GM18873 (cell line): ENCODE measurements around the gene CSTF2T.
A peak's percentile ranks its signal among the peaks of the same experiment; 100 is the strongest.

Experiments
- ATAC-seq: cut with Tn5 transposase; IDR thresholded peaks from one replicate; pipeline ENCODE4 v1.9.1; 2021; ENCODE audit warnings: mild to moderate bottlenecking, moderate library complexity, moderate number of reproducible peaks; ENCODE audit not compliant: unreplicated experiment, low FRiP score

Gene CSTF2T, protein sequence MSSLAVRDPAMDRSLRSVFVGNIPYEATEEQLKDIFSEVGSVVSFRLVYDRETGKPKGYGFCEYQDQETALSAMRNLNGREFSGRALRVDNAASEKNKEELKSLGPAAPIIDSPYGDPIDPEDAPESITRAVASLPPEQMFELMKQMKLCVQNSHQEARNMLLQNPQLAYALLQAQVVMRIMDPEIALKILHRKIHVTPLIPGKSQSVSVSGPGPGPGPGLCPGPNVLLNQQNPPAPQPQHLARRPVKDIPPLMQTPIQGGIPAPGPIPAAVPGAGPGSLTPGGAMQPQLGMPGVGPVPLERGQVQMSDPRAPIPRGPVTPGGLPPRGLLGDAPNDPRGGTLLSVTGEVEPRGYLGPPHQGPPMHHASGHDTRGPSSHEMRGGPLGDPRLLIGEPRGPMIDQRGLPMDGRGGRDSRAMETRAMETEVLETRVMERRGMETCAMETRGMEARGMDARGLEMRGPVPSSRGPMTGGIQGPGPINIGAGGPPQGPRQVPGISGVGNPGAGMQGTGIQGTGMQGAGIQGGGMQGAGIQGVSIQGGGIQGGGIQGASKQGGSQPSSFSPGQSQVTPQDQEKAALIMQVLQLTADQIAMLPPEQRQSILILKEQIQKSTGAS

DNA sequence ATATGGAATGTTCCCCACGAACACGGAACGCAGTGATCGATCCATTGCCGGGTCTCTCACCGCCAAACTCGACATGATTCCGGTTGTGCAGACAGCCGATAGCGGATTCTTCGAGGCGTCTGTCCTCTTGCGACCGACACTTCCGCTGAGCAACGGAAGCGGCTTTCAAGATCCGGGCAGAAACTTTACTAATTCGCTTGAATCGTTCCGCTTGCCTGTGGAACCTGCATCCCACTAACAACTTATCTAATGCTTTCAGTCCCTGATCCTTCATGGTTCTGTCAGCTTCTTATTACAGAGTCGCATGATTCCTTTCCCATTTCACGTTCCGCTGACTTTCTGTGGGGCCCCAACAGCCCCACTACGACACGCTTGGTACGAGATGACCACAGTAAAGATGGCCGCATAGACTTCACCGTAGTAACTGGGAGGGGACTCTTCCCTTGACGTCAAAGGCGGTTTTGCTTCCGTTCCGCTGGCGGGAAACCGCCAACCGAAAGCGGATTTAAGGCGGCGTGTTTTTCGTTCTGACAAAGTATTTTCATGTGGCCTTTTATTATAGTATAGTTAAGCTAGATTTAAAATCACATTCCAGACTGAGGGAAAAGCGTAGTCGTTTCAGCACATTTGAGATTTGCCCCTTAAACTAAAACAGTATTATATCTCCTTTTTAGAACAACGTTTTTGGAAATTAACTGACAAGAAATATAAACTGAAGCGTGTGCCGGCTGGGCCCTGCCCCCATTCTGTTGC lies at the start of gene CSTF2T:
CSTF2T (minus strand) TSS at position 121 of the 753 bp plus-strand sequence; CDS start at position 75, 46 bp downstream.
- peak; percentile 89 for ATAC-seq

DNA sequence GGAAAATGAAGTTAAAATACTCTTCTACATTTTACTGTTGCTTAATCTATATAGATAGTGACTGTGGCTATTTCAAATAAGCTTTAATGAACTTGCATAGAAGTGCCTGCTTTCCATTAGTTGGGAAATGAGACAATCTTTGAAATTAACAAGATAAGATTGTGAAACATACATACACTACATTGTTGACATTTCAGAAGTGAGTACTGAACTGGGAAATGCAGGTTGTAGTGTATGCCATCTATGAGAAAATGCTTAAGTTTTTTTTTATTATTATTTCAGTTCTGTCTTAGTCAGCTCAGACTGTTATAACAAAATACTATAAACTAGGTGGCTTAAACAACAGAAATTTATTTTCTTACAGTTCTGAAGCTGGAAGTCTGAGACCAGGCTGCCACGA lies 49.6 kb upstream of the CSTF2T start:
- ATAC-seq, result no peak

DNA sequence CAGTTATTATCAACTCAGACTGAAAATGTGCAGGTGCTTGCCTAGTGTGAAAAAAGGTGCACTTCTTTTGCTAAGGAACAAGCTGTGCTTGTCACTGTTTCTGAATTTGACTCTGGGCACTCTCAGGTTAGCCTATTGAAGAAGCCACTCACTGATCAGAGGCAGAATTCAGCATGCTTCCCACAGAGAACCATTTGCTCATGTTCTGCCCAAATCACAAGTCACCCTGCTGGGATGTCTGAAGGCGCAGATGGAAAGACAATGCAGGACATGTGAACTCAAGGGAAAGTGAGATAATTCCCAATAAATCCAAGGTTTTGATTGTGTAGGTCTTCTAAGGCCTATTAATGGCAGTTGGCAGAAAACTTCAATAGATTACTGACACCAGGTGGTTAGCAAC lies 47.8 kb upstream of the CSTF2T start:
- no peak for ATAC-seq

DNA sequence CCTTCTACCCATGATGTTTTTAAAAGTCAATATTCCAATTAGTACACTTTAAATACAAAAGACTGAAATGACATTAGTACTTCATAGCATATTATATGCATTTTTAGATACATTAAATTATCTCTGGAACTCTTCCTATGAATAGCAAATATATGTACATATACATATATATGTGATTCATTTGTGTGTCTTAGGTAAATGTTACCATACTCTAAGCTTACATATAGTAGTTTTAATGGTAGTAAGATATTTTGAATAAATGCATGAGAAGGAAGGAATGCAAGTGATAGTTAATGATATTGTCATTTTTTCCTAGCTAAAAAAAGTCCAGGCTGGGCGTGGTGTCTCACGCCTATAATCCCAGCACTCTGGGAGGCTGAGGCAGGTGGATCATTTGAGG lies 46.0 kb upstream of the CSTF2T start:
- no peak for ATAC-seq

DNA sequence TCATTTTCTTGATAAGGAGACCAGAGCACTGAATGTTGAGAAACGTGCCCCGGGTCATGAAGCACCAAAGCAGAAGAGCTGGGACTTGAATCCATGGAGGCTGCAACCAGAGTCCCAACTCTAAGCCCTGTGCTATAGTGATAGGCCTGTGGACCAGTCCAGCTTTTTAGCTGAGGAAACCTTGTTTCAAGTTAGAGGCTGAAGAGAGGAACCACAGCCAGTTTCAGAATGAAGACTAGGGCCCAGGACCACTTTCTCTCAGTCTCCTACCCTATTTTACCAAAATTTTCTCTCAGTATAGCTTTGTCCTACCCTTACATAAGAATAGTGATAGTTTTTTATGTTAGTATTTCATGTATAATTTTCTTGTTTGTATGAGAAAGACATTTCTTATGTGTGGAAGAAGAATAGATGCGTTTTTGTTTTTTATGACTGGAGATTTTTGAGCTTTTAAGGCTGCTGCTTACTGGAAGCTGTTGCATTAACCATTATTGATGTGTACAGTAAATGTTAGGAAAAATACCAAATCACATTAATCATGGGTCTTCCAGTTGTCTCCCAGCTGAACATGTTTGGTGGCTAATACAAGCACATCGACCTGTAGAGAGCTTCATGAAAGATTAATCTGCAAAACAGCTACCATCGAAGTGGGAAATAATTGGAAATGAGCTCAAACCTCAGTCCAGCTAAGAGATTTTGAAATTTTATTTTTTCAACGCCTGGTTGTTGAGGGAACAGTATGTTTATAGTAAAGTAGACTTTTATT lies 45.0 kb upstream of the CSTF2T start:
- no peak for ATAC-seq

DNA sequence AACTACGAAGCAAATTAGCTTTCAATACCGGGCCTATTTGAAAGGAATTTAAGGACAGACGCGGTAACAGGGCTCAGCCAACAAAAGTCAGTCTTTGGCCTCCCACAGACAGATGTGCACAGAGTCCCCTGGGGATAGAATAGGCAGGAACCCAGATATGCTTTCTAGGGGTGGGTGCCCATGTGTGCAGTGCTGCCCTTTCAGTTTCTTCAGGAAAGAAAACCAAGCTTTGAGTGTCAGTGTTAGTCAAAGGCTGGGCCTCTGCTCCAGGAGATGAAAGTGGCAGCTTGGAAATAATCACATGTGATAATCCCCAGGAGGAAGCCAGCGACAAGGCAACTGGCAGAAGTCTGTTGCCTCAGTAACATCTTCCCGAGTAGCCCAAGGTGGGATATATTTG lies 43.8 kb upstream of the CSTF2T start:
- peak; percentile 86 for ATAC-seq

DNA sequence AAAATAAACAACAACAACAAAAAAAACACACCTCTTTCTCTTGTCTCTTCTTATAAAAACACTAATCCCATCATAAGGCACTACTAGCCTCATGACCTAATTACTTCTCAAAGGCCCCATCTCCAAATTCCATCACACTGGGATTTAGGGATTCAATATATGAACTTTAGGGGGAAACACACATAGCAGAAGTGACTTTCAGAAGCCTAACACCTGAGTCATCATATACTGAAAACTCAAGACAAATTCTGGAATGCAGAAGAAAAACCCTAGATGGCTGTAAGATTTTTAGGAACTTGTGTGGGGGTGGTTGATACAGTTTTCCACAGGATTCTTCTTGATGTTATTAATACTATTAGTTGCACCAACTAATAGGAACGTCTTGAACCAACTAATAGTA lies 33.7 kb upstream of the CSTF2T start:
- ATAC-seq, result no peak

DNA sequence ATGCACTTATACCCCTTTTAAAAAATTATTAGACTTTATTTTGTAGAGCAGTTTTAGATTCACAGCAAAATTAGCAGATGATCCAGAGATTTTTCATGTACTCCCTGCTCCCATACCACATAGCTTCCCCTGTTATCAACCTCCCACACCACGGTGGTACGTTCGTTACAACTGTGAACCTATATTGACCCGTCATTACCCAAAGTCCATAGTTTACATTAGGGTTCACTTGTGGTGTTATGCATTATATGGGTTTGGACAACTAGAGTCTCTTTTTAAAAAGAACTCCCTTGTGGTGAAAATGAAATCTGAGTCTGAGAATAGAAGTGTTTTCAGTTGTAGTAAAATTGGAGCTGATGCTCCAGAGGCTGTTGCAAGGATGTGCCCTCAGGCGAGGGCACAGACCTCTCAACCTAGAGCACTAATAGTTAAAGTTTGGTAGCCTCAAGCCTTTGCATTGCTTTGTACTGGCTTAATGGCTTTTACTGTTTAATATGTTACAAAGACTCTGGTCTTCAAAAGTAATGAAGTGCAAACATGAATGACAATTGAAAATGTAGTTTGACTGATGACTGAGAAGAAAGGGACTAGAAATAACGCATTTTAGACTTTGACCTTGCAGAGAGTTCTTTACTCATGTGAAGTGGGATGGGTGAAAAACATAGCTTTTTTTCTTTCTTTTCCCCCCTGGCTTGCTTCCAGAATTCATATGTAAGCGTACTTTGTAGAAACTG lies 30.6 kb upstream of the CSTF2T start:
- no peak for ATAC-seq

DNA sequence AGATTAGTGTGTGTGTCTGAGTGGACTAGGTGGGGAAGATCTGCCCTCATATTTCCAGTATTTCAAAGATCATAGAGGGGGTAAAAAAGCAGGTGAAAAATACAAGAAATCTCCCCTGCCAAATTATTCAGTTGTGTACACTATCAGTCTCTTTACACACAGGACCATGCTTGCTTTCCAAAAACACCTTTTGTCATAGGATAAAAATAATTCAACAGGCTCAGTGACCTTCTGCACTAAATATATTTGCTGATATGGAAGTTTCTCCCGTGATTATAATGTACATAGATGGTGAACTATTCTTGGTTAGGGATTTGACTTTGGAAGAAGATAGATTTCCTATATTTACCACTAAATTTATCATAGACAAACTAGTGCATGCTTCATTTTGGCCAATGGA lies 24.6 kb upstream of the CSTF2T start:
- no peak for ATAC-seq

DNA sequence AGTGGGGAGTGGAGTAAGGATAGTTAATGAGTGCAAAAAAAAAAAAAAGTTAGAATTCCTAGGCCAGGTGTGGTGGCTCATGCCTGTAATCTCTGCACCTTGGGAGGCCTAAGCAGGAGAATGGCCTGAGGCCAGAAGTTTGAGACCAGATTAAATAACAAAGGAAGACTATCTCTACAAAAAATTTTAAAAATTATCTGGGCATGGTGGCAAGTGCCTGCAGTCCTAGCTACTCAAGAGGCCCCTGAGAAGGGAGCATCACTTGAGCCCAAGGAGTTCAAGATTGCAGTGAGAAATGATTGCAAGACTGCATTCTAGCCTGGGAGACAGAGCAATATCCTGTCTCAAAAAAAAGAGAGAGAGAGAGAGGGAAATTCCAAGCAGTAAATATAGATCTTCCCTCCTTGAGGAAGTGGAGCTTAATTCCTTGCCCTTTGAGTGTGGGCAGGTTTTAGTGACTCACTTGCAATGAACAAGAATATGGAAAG lies 19.5 kb upstream of the CSTF2T start:
- ATAC-seq, result no peak

DNA sequence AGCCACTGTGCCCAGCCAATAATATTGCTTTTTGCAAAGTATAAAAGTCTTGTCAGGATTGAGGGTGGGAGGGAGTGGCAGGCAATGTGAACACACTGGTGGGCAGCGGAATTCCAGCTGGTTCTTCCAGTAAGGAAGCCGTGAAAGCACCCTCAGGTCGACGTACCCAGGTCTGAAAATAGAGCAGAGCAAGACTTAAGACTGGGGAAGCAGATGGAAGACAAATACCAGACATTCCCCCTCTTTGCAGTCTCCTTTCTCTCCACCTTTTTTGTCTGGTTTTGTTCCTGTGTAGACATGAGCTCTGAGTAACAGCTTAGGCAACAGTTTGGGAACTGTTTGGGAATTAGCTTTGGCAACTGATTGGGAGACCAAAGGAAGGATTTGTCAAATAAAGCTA lies 17.6 kb upstream of the CSTF2T start:
- no peak for ATAC-seq

DNA sequence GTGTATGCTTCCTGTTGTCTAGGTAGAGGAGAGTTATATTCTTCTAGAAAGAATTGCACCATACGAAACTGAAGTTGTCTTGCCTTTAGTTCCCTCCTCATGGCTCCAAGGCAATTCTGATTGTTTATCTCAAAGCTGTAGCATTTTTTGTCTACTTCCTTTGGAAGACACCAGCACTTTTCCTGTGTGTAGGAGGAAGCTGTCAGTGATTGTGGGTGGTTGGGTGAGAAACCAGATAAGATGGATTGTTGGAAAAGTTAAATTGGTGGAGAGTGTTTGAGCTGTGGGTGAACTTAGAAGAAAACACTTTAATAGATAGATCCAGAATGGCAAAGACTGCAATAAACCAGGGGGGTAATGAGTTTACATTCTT lies 12.1 kb upstream of the CSTF2T start:
- ATAC-seq, result no peak

DNA sequence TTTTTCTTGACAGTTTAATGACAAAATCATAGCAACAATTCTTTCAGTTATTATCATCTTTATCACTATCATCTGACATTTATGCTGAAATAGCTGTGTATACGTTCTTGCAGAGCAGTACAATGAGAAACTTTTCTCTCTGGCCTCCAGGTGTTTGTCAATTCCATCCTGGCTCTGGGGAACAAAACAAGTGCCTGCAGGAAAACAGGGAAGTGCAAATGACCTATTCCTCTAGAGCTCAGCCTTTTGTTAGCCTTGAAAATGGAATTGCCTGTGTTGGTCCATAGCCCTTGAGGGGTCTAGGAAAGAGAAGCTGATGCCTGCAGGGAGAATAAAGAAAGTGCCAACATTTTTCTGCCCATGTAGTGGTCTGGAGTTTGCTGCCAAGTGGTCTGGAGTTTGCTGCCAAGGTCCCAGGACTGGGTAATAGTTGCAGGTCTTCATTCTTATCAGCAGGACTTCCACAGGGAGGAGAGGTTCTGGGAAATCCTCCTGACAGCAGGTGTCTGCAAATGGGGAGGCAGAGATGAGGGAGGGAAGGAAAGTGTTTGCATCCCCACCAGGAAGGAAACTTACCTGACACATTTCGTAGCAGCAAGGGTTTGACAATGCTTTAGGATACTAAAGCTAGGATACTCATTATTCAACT lies 10.1 kb upstream of the CSTF2T start:
- ATAC-seq, result no peak

DNA sequence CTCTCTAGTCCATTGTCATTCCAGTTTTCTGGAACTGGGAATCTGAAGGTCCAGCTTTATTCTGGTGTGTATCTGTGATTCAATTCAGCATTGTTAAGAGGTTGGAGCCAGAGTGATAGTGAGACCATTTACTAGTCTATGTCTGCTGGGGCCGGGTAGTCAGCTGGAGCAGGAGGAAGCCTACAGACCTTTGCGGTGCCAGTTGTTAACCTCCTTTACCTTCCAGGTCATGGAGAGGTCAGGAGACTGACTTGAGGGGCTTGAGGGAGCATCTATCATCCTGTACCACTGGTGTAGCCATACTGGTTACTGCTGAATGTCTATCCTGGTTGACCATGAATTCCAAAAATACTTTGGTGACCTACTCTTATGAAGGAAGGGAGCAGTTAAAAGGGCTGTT lies 9.2 kb upstream of the CSTF2T start:
- no peak for ATAC-seq

DNA sequence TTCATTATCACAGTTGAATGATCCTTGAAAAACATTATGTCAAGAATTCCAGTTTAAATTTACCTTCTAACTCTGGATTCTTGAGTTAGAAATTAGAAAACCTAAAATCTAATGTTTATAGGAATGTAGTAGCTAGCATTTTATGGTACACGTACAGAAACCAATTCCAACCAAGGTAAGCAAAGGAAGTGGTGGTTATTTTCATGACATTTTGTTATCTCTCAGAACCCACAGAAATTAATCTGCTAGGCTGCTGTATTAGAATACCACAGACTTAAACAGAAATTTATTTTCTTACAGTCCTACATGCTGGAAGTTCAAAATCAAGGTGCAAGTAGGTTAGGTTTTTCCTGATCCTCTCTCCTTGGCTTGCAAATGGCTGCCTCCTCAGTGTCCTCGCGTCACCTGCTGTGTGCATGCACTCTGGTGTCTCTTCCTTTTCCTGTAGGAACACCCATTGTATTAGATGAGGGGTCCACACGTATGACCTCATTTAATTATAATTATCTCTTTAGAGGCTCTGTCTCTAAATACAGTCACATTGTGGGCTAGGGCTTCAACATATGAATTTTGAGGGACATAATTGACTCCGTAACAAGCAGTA lies 8.5 kb upstream of the CSTF2T start:
- ATAC-seq, result no peak

DNA sequence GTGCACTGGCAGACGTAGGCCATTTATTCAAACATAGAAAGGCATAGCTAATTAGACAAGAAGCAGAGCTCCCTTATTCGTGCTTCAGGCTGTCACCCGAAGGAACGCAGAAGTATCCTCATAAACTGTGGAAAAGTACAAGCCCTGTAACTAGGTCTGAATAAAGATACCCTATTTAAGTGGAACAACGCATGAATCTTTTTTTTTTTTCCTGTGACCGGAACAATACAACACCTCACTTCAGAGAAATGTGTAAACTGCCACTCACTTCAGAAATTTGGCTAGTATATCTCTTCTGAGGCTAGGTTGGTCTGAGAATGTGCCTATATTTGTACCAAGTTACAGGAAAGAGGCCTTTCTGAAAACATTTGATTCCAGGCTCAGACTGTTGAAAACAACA lies 8.0 kb upstream of the CSTF2T start:
- no peak for ATAC-seq

DNA sequence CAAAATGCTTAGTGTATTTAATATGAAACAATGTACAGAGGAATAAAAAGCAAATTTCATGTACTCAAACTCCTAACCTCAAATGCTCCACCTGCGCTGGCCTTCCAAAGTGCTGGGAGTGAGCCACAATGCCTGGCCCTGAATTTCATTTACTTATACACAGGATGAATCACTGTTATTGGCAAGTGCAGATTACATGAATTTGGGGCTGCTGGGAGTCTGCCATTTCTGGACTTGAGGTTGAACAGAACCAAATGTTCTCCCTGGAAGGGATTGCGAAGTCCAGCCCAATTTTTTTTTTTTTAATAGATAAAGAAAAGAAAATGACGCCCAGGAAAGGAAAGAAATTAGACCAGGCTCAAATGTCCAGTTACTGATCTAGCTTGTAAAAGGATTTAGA lies 6.8 kb upstream of the CSTF2T start:
- ATAC-seq, result no peak

DNA sequence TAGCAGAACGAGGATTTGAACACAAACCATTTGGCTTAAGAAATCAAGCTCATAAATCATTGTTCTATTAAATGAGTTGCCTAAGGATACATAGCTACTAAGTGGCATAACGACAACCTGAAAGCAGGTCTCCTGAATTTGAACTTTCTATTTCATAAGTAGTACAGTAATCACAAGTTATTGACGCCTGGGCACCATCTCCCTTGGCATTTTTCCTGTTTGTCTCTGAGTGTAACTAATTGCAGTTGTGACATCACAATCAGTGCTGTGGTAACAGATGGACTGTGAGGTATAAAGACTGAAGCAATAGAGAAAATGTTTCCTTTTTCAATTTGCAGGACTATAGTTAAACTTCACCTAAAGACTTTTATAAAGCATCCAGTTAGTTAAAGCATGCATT lies 6.4 kb upstream of the CSTF2T start:
- ATAC-seq, result no peak

DNA sequence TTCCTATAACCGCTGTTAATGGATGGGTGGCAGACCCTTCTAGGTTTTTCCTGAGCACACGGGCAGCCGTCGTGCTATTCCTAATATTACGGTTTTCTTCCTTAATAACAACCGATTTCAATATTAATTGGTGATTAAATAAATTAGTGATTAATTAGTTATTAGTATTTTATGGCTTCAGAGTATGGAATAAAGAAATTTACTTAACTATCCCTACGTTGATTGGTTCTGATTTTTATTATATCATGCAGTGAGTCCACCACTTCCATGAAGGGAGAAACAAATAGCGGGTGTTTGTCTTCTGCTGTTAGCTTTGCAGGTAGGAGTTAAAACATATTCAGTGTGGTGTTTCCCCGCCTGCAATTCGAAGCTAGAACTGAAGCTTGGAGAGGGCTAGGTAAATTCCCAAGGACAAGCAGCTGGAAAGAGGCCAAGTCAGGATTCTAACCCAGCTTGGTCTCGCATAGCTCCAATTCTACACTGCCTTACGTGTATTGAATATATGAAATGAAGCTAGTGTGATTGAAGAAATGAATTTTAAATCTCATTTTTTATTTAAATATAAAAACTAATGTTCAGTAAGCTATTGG lies 928 bp upstream of the CSTF2T start:
- ATAC-seq, result no peak
